HG03045 (cell line): ENCODE data around the gene OR2V2.

Experiments used
- ATAC-seq: cut with Tn5 transposase; IDR thresholded peaks from one replicate; pipeline ENCODE4 v1.9.1; 2021; ENCODE audit warnings: mild to moderate bottlenecking, moderate library complexity; ENCODE audit not compliant: unreplicated experiment

OR2V2 gene

GRCh38 chr5:181189962-181190710 is 42.8 kb downstream of the OR2V2 start:
- ATAC-seq = no peak

GRCh38 chr5:181190711-181191525 is 43.5 kb downstream of the OR2V2 start:
- ATAC-seq = peak; percentile 4

- ATAC-seq = peak; percentile 59
These were observed 44.3 kb downstream of the OR2V2 start for GRCh38 chr5:181191526-181192336.

GRCh38 chr5:181192337-181193046 is 45.1 kb downstream of the OR2V2 start:
- ATAC-seq = no peak

- ATAC-seq = no peak
These were observed 46.3 kb downstream of the OR2V2 start for GRCh38 chr5:181193656-181194055.

- ATAC-seq = no peak
These were observed 47.3 kb downstream of the OR2V2 start for GRCh38 chr5:181194489-181195248.

- ATAC-seq = no peak
These were observed 47.9 kb downstream of the OR2V2 start for GRCh38 chr5:181195249-181195761.

- ATAC-seq = no peak
These were observed 50.1 kb downstream of the OR2V2 start for GRCh38 chr5:181197326-181197951.

- ATAC-seq = no peak
These were observed 50.8 kb downstream of the OR2V2 start for GRCh38 chr5:181198106-181198685.

- peak; percentile 47 for ATAC-seq
These were observed 51.6 kb downstream of the OR2V2 start for GRCh38 chr5:181198905-181199519.

- ATAC-seq = no peak
These were observed 52.7 kb downstream of the OR2V2 start for GRCh38 chr5:181199881-181200638.

- no peak for ATAC-seq
These were observed 53.4 kb downstream of the OR2V2 start for GRCh38 chr5:181200816-181201215.

- no peak for ATAC-seq
These were observed 55.8 kb downstream of the OR2V2 start for GRCh38 chr5:181203093-181203711.

- no peak for ATAC-seq
These were observed 56.4 kb downstream of the OR2V2 start for GRCh38 chr5:181203777-181204112.

GRCh38 chr5:181204113-181204825 is 56.9 kb downstream of the OR2V2 start:
- no peak for ATAC-seq

GRCh38 chr5:181204826-181205760 is 57.7 kb downstream of the OR2V2 start, which contains the start of gene TRIM7:
TRIM7 (minus strand) TSS chr5:181205196; CDS start chr5:181205110, 86 bp downstream.
- ATAC-seq = no peak
